OCI-LY7 (cell line): ENCODE data around the gene GNPDA1. TPM values are rescaled to one million over a fixed set of nuclear protein-coding genes. Genes with fewer than 3 reads are reported as not detected.
"Not testable (repeated sequence)": the region's sequence is repeated elsewhere in the genome, so short reads cannot be mapped to it uniquely, and the experiment has no call there.

ENCODE experiments used
- BruUV-seq: library from RNA; stranded (reverse); fragments of 400-500 nt; replicated peaks from 2 replicates; lab custom pipeline; 2021; lab: Mats Ljungman, UMichigan
- CTCF ChIA-PET: fragments of 300-600 bp; sonication (Branson Sonifier 250); formaldehyde crosslinking; loops from one replicate; lab custom pipeline; 2022; ENCODE audit warnings: antibody characterized with exemption; ENCODE audit not compliant: unreplicated experiment; lab: Charles Lee
- POLR2A ChIA-PET: fragments of 300-600 bp; sonication (Branson Sonifier 250); formaldehyde crosslinking; loops from one replicate; lab custom pipeline; 2022; ENCODE audit warnings: antibody characterized with exemption; lab: Charles Lee
- DNase-seq: peaks from one replicate; pipeline ENCODE4 v3.0.0-alpha.2; 2015; ENCODE audit warnings: low spot score
- H2AFZ ChIP-seq: fragments of 200-600 bp; sonication (generic), shearing (Covaris generic); 2 replicates; pipeline ENCODE4 v1.6.1; 2014; ENCODE audit warnings: mild to moderate bottlenecking, antibody characterized with exemption, low read length, moderate library complexity
- H3K27ac ChIP-seq: fragments of 200-600 bp; sonication (generic); 2 replicates; pipeline ENCODE4 v1.5.1; 2014; ENCODE audit warnings: mixed run types, low read depth, mild to moderate bottlenecking, moderate library complexity, low read length, inconsistent platforms; ENCODE audit not compliant: poor library complexity, severe bottlenecking
- H3K36me3 ChIP-seq: fragments of 200-600 bp; sonication (generic); 2 replicates; pipeline ENCODE4 v1.6.1; 2014; ENCODE audit warnings: mild to moderate bottlenecking, antibody characterized with exemption, low read length, moderate library complexity, mixed read lengths; ENCODE audit not compliant: insufficient read depth
- H3K4me1 ChIP-seq: fragments of 200-600 bp; sonication (generic); 2 replicates; pipeline ENCODE4 v1.5.1; 2014; ENCODE audit warnings: mild to moderate bottlenecking, low read length; ENCODE audit not compliant: insufficient read depth, poor library complexity, severe bottlenecking
- H3K4me2 ChIP-seq: fragments of 200-600 bp; sonication (generic); 2 replicates; pipeline ENCODE4 v1.6.1; 2014; ENCODE audit warnings: mild to moderate bottlenecking, low read length
- H3K4me3 ChIP-seq: fragments of 200-600 bp; sonication (generic); 2 replicates; pipeline ENCODE4 v1.5.1; 2014; ENCODE audit warnings: mild to moderate bottlenecking, low read depth, low read length; ENCODE audit not compliant: poor library complexity, severe bottlenecking
- H3K79me2 ChIP-seq: fragments of 200-600 bp; sonication (generic); 2 replicates; pipeline ENCODE4 v1.6.1; 2016; ENCODE audit warnings: low read depth, mild to moderate bottlenecking, low read length, moderate library complexity, mixed read lengths; ENCODE audit not compliant: insufficient read depth
- H3K9me2 ChIP-seq: fragments of 200-600 bp; sonication (generic); 2 replicates; pipeline ENCODE4 v1.6.1; 2016; ENCODE audit warnings: mild to moderate bottlenecking, low read length, mixed read lengths; ENCODE audit not compliant: insufficient read depth
- H3K9me3 ChIP-seq: fragments of 200-600 bp; sonication (generic); 2 replicates; pipeline ENCODE4 v1.6.1; 2014; ENCODE audit warnings: mild to moderate bottlenecking, mixed run types, low read length, mixed read lengths
- H4K20me1 ChIP-seq: fragments of 200-600 bp; sonication (generic); 2 replicates; pipeline ENCODE4 v1.6.1; 2014; ENCODE audit warnings: mild to moderate bottlenecking, antibody characterized with exemption, low read length, moderate library complexity, mixed read lengths; ENCODE audit not compliant: insufficient read depth
- CTCF ChIP-seq: fragments of 200-600 bp; sonication (generic); conservative IDR thresholded peaks from 2 replicates; pipeline ENCODE4 v1.5.1; 2014; ENCODE audit warnings: mild to moderate bottlenecking, antibody characterized with exemption, low read length, moderate library complexity, mixed read lengths
- EZH2phosphoT487 ChIP-seq: fragments of 200-600 bp; sonication (generic); IDR thresholded peaks from 2 replicates; pipeline ENCODE4 v1.6.1; 2018; ENCODE audit warnings: low read depth, borderline replicate concordance, mild to moderate bottlenecking, mixed run types, antibody characterized with exemption, low read length, moderate library complexity, mixed read lengths
- intact Hi-C: fragments of 100-400 bp; cut with micrococcal nuclease; formaldehyde crosslinking; loops from one replicate; pipeline ENCODE4 v1.10.0; 2022; ENCODE audit not compliant: unreplicated experiment
- total RNA-seq, 2 experiments: library from RNA; depleted of rRNA in 1 of 2; stranded (reverse); fragments of >200 nt in 1 of 2; shearing (Covaris generic) in 1 of 2; gene quantifications; 2 replicates each; pipeline ENCODE4 v1.2.3, GENCODE V29; 2014 to 2022

Gene GNPDA1
- total RNA-seq, 2 experiments from 2014 or later = 20.2 to 23.1 TPM

DNA sequence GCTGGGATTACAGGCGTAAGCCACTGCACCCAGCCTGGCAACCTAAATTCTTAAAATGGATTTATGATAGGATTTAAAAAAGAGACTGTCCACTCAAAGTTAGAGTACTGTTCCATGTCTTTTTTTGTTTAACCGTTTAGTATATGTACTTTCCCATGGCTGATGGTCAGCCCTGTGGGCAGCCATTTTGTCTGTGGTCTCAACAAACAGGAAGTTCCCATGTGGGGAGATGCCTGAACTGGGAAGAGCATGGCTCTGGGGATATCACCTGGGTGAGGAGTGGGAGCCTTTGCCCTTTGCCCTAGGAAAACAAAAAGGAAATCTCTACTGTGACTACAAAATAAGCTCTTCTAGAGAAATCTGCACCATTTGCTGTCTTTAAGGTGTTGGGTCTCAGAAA is 27.5 kb upstream of the GNPDA1 start:
- no peak for DNase-seq
- Histone ChIP-seq H3K9me2 (no peaks in the 10 kb centered on the region), H3K36me3 (no peaks in the 10 kb centered on the region), H3K27ac (no peak overlapping the region), H2AFZ (no peak overlapping the region), H3K9me3 (no peaks in the 10 kb centered on the region), H3K4me1 (no peaks in the 10 kb centered on the region), H3K79me2 (no peaks in the 10 kb centered on the region), H3K4me3 (no peak overlapping the region), H3K4me2 (no peak overlapping the region), H4K20me1 (no peaks in the 10 kb centered on the region)
- no TSS peak for BruUV-seq
- ChIA-PET POLR2A (no interaction called here), CTCF (no interaction called here)
- intact Hi-C loops = no loop called here
- TF ChIP-seq CTCF = no peak
- TF ChIP-seq EZH2phosphoT487 = no peak

GRCh38 chr5:142038735-142039134 is 25.9 kb upstream of the GNPDA1 start:
- no peak overlapping the region for H3K4me2 ChIP-seq
- H2AFZ ChIP-seq = no peak overlapping the region
- BruUV-seq = no TSS peak
- H4K20me1 ChIP-seq = no peaks in the 10 kb centered on the region
- no peak for TF ChIP-seq CTCF
- no peak for TF ChIP-seq EZH2phosphoT487
- H3K79me2 ChIP-seq = no peaks in the 10 kb centered on the region
- ChIA-PET CTCF (no interaction called here), POLR2A (no interaction called here)
- no peaks in the 10 kb centered on the region for H3K9me3 ChIP-seq
- no peaks in the 10 kb centered on the region for H3K4me1 ChIP-seq
- H3K9me2 ChIP-seq = no peaks in the 10 kb centered on the region
- DNase-seq = no peak
- no peak overlapping the region for H3K4me3 ChIP-seq
- H3K27ac ChIP-seq = no peak overlapping the region
- intact Hi-C loops = no loop called here
- H3K36me3 ChIP-seq = no peaks in the 10 kb centered on the region

- H4K20me1 ChIP-seq, H3K36me3 ChIP-seq, CTCF ChIA-PET, BruUV-seq, intact Hi-C loops, H3K9me3 ChIP-seq, POLR2A ChIA-PET, H3K9me2 ChIP-seq, H3K79me2 ChIP-seq, H3K4me2 ChIP-seq, H3K4me1 ChIP-seq, H3K27ac ChIP-seq, H3K4me3 ChIP-seq, DNase-seq, H2AFZ ChIP-seq: not testable (repeated sequence)
Observed at GRCh38 chr5:142037599-142037998, 24.8 kb upstream of the GNPDA1 start.
